GM21576 (cell line): Measurements from ENCODE around the gene BCAM.
"Not testable (repeated sequence)": the region's sequence is repeated elsewhere in the genome, so short reads cannot be mapped to it uniquely, and the experiment has no call there.

Experiments used
- ATAC-seq: cut with Tn5 transposase; IDR thresholded peaks from one replicate; pipeline ENCODE4 v1.9.1; 2021; ENCODE audit warnings: mild to moderate bottlenecking, moderate library complexity; ENCODE audit not compliant: unreplicated experiment

BCAM gene

DNA sequence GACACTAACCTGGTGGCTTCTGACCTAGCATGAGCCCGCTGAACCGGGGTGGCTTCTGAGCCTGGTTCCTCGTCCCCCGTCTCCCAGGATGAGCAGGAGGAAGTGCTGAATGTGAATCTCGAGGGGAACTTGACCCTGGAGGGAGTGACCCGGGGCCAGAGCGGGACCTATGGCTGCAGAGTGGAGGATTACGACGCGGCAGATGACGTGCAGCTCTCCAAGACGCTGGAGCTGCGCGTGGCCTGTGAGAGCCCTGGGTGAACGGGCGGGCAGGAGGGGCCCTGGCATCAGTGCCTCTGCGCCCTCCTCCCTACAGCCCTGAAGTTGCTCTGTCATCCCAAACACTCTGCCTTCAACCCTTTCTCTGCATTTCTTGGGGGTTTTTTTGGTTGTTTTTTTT is 5.6 kb downstream of the BCAM start:
- ATAC-seq: no peak

DNA sequence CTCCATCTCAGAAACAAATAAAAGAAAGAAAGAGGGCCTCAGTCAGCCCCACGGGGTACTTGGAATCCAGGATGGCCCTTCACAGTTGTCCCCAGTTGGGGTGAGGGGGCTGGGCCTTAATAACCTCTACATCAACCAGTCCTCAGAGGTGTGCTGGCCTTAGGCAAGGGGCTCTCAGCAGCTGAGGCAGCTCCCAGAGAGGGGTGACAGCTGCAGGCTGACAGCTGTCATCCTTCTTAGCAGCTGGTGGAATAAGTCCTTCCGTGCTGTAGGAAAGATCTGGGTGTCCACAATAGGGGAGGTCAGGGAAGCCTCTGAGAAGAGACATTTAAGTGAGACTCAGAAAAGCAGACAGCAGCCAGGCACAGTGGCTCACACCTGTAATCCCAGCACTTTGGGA is 7.4 kb downstream of the BCAM start:
- ATAC-seq: no peak

DNA sequence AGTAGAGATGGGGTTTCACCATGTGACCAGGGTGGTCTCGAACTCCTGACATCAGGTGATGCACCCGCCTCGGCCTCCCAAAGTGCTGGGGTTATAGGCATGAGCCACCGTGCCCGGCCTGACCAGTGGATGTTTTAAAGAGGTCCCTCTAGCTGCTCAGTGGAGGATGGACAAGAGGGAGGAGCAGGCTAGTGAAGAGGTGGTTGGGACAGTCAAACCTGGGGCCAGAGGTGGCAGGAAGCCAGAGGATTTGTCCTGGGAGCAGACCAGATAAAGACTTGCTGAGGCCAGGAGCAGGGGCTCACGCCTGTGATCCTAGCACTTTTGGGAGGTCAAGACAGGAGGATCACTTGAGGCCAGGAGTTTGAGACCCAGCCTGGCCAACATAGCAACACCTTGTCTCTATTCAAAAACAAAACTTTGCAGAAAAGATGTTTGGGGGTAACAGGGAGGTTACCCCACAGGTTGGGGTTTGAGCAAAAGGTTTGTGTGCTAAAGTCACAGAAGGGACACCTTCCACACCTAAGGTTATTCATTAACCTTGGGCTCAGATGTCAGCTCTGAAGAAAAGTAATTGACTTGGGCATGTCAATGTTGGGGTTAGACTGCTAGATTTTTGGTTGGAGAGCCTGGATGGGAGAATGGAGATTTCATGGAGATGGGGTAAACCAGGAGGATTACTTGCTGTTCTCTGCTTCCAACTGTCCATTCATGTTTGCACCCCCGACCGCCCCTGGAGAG is 9.0 kb downstream of the BCAM start:
- no peak for ATAC-seq

DNA sequence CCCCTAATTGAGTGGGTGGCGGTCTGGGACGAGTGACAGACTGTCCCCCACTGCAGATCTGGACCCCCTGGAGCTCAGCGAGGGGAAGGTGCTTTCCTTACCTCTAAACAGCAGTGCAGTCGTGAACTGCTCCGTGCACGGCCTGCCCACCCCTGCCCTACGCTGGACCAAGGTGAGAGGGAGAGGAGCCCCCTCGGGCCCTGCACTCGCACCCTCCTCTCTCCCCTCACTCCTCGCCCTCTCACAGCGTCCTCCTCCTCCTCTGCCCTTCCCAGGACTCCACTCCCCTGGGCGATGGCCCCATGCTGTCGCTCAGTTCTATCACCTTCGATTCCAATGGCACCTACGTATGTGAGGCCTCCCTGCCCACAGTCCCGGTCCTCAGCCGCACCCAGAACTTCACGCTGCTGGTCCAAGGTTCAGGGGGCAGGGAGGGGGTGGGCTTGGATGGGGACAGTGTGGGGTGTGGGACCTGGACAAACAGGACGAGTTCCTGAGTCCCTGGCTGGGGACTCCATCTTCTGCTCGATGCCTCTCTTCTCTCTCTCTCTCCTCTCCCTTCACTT is 9.6 kb downstream of the BCAM start:
- ATAC-seq: no peak

DNA sequence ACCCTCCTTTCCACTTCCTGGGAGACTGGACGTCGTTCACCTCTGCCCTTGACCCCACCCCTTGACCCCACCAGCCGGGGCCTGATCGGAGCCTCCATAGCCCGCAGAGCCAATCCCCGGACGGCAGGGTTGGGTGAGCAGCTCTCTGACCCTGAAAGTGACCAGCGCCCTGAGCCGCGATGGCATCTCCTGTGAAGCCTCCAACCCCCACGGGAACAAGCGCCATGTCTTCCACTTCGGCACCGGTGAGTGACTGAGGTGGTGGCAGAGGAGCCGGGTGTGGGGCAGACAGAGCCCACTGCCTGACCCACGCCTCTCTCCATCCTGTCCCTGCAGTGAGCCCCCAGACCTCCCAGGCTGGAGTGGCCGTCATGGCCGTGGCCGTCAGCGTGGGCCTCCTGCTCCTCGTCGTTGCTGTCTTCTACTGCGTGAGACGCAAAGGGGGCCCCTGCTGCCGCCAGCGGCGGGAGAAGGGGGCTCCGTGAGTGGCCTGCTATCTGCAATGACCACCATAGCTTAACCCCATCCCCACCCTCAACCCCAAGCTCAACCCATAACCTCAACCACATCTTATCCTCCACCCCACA is 10.4 kb downstream of the BCAM start:
- no peak for ATAC-seq

DNA sequence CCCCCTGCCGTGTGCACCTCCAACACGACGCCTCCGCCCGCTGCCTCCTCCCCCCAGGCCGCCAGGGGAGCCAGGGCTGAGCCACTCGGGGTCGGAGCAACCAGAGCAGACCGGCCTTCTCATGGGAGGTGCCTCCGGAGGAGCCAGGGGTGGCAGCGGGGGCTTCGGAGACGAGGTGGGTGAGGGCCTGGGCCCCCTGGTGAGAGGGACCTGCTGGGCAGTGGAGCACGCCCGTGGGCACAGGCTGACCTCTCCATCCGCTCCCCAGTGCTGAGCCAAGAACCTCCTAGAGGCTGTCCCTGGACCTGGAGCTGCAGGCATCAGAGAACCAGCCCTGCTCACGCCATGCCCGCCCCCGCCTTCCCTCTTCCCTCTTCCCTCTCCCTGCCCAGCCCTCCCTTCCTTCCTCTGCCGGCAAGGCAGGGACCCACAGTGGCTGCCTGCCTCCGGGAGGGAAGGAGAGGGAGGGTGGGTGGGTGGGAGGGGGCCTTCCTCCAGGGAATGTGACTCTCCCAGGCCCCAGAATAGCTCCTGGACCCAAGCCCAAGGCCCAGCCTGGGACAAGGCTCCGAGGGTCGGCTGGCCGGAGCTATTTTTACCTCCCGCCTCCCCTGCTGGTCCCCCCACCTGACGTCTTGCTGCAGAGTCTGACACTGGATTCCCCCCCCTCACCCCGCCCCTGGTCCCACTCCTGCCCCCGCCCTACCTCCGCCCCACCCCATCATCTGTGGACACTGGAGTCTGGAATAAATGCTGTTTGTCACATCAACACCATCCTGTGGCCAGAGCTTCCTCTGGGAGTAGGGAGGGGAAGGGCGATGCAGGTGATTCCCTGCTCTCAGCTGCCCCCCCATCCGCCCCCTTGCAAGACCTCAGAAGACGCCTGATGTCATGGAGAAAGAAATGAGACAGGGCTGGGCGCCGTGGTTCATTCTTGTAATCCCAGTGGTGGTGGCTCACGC is 12.0 kb downstream of the BCAM start:
- no peak for ATAC-seq

DNA sequence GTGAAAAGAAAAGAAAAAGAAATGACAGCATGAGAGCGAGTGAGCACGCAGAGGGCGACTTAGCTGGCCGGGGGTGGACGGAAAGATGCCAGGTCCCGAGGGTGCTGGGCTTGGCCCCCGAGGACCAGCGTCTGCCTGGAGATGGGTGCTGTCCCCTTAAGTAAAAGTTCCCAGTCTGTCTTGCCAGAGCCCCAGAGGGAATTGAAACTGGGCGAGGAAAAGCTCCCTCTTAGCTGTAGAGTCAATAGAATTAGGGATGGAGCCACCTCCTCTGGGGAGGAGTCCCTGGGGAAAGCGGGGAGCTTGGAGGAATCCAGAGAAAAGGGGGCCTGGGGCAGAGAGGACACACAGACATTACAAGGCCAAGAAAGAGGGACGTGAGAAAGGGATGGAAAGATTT is 13.3 kb downstream of the BCAM start:
- no peak for ATAC-seq

DNA sequence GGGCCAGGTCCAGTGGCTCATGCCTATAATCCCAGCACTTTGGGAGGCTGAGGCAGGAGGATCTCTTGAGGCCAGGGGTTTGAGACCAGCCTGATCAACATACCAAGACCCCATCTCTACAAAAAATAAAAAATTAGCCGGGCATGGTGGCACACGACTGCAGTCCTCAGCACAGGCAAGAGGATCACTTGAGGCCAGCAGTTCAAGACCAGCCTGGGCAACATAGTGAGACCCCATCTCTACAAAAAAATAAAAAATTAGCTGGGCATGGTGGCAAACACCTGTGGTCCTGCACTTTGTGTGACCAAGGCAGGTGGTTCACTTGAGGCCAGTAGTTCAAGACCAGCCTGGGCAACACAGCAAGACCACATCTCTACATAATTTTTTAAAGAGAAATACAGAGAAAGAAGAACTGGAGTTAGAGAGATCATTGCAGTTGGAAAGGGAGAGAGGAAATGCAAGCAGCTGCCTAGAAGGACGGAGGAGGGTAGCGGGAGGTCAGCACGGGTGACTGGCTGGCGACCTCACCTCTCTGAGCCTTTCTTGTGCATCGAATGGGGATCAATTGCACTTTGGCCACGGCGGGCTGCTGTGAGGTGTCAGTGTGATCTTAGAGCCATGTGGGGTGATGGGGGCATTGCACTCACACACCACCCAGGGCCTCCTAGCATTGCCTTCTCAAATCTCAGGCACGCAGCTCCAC is 13.9 kb downstream of the BCAM start:
- ATAC-seq: no peak

DNA sequence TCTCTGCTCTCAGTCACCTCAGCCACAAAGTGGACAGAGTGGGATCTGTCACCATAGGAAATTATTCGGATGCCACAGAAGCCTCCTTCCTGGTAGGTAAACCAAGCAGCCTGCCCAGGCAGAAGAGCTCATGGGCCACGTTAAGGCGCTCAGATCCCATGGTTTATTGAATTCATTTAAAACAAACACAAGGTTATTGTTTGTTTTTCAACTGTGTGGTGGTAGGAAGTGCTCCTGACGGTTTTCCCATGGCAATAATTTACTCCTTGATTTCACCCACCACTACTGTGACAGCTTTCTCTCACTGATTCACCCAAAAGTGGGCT is 14.4 kb downstream of the BCAM start:
- ATAC-seq: no peak

DNA sequence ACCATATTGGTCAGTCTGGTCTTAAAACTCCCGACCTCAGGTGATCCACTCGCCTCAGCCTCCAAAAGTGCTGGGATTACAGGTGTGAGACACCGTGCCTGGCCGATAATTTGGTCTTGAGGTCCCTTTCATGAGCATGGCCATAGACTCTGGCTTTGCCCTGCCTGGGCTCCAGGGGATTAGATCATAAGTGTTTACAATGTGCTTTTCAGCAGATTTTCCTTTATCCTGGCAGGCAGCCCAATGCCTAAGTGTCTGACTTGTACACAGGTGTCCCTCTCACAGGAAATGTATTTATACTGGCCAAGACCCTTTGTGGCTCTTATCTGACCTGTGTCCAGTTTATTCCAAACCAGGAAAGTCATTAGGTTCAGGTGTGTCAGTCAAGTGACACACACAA is 15.9 kb downstream of the BCAM start:
- ATAC-seq: no peak

DNA sequence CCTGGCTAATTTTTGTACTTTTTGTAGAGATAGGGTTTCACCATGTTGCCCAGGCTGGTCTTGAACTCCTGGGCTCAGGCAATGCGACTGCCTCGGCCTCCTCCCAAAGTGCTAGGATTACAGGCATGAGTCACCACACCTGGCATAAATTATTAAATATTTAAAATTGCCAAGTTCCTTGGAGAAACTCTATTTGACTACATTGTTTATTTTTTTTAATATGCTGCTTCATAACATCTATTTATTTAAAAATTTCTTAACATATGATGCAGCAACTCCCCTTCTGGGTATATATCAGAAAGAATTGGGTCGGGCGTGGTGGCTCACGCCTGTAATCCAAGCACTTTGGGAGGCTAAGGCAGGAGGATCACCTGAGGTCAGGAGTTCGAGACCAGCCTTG is 24.0 kb downstream of the BCAM start:
- not testable (repeated sequence) for ATAC-seq

DNA sequence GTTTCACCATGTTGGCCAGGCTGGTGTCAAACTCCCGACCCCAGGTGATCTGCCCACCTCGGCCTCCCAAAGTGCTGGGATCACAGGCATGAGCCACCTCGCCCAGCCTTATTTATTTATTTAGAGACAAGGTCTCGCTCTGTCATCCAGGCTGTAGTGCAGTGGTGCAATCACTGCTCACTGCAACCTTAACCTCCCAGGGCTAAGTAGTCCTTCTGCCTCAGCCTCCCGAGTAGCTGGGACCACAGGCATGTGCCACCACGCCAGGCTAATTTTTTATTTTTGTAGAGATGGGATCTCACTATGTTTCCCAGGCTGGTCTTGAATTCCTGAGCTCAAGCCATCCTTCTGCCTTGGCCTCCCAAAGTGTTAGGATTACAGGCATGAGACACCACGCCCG is 25.5 kb downstream of the BCAM start:
- not testable (repeated sequence) for ATAC-seq

DNA sequence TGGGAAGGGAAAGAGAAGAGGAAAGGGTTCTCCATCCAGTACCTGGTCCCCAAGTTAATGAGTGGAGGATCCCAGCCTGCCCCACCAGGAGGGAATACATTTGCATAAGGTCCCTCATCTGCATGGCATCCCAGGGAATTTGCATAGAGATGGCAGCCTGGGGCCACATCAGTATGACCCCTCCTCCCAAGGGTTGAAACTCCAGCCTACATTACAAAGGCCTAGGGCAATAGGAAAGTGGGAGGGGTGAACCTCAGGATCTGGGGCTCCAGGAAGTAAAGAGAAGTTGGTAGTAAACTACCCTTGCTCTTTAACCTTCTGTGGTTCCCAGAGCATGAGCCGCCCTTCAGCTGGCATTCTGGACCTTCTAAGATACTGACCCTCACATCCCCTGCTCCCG is 30.4 kb downstream of the BCAM start:
- no peak for ATAC-seq

DNA sequence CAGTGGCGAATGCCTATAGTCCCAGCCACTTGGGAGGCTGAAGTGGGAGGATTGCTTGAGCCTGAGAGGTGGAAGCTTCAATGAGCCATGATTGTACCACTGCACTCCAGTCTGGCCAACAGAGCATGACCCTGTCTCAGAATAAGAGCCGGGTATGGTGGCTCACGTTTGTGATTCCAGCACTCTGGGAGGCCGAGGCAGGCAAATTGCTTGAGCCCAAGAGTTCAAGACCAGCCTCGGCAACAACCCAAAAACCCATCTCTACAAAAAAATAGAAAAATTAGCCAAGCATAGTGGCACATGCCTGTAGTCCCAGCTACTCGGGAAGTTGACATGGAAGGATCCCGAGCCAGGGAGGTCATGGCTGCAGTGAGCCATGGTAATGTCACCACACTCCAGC is 31.9 kb downstream of the BCAM start:
- ATAC-seq: no peak

DNA sequence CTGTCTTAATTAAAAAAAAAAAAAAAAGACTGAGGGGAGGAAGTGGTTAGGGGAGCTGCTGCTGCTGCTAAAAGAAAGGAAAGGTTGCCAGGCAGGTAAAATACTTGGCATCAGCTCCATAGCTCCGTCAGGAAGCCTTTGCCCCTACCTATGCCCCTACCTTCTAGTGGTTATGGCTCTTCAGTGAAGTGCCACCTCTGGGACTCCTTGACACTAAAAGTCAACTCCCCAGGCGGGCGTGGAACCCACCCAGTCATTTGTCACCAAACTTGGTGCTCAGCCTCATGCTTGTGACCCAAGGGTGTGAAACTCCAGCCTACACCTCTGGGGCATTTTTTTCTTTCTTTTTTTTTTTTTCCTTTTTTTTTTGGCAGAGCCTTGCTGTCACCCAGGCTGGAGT is 32.3 kb downstream of the BCAM start:
- no peak for ATAC-seq

DNA sequence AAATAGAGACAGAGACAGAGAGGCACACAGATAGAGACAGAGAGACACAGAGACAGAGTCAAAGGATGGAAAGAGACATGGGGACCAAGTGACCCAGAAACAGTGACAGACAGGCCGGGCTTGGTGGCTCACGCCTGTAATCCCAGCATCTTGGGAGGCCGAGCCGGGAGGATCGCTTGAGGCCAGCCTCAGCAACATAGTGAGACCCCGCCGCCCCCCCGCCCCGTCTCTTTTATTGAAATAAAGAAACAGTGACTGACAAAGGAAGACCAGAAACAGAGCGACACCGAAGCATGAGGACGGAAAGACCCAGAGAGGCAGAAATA is 36.3 kb downstream of the BCAM start:
- no peak for ATAC-seq

DNA sequence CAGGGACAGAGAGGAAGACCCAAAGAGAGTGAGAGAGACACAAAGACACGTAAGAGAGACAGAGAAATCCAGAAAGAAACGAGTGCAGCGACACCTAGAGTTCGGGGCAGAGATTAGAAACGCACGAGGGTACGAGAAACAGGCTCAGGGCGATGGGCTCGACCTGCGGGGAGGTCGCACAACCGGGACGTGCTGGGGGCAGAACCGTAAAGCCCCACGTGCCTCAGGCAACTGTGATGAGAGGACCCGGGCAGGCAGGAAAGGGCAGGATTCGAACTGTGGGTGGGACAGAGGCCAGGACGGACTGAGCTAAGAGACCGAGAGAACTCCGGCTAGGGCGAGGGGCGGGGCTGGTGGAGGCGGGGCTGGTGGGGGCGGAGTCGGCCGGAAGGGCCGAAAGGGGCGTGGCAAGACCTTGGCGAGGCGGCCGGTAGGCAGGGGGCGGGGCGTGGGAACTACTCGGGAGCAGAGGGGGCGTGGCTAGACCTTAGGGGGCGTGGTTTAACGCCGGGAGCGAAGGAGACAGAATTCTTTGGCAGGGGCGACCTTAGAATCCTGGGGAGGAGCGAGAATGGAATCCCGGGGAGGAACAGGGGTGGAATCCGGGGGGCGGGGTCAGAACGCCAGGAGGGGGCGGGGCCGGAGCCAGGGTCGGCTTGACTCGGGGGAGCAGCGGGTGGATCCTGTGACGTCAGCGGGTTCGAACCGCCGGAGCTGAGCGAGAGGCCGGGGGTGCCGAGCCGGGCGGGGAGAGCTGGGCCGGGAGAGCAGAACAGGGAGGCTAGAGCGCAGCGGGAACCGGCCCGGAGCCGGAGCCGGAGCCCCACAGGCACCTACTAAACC is 36.9 kb downstream of the BCAM start, which contains the start of gene NECTIN2:
Gene NECTIN2 (plus strand): TSS at position 686 of the 843 bp plus-strand sequence. CDS start 229 bp downstream, outside the sequence.
- ATAC-seq: no peak

DNA sequence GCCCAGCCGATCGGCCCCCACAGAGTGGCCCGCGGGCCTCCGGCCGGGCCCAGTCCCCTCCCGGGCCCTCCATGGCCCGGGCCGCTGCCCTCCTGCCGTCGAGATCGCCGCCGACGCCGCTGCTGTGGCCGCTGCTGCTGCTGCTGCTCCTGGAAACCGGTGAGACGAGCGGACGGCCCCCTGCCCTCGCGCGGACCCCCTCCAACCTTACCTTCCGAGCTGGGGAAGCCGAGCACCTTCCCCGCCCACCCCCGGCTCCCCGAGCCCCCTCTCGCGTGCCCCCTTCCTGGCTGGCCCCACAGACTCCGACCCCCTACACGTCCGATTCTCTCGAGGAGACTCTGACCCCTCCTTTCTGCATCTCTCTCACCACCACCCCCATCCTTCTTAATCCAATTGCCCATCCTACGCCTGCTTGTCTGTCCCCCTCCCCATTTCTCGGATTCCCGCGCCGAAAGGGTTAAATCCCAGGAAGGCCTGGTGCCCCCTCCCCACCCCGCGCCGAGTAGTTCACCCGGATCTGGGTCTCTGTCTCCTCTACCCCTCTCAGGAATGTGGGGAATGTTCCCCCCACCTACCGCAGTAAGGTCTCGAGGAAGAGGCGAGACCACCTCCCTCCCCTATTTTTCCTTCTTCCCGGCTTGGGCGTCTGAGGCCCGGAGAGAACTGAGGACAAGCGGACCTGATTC is 37.7 kb downstream of the BCAM start:
- no peak for ATAC-seq
